HL-60 (cell line): ENCODE data around the gene FARS2.

Source experiments
- DNase-seq, 2 experiments: peaks; one replicate each; pipeline ENCODE4 v3.0.0-alpha.2; 2010 to 2020; ENCODE audit warnings: low read depth in 1 of 2, low spot score in 1 of 2
- H3K27ac ChIP-seq: fragments of 250-450 bp; sonication (Bioruptor Pico); replicated peaks from 2 replicates; pipeline ENCODE4 v1.5.1; 2020; ENCODE audit warnings: mild to moderate bottlenecking, moderate library complexity
- H3K27me3 ChIP-seq: fragments of 250-450 bp; sonication (Bioruptor Pico); 2 replicates; pipeline ENCODE4 v1.5.1; 2021; ENCODE audit warnings: mild to moderate bottlenecking, moderate library complexity; ENCODE audit not compliant: insufficient read depth, poor library complexity, severe bottlenecking
- H3K4me3 ChIP-seq: replicated peaks from 2 replicates; pipeline ENCODE4 v1.5.1; 2011; ENCODE audit warnings: mild to moderate bottlenecking, control low read depth, low read length; ENCODE audit not compliant: insufficient read depth
- CTCF ChIP-seq: IDR thresholded peaks from one replicate; pipeline ENCODE4 v1.5.1; 2011; ENCODE audit warnings: low read length, control low read depth, inconsistent platforms; ENCODE audit not compliant: insufficient read depth
- GABPA ChIP-seq: IDR thresholded peaks from 2 replicates; pipeline ENCODE4 v1.6.1; 2012; ENCODE audit warnings: low read depth
- POLR2AphosphoS5 ChIP-seq: IDR thresholded peaks from 2 replicates; pipeline ENCODE4 v1.6.1; 2012; ENCODE audit warnings: low read depth
- REST ChIP-seq: IDR thresholded peaks from 2 replicates; pipeline ENCODE4 v1.6.1; 2012; ENCODE audit warnings: low read depth; ENCODE audit not compliant: insufficient replicate concordance
- SPI1 ChIP-seq: IDR thresholded peaks from 2 replicates; pipeline ENCODE4 v1.6.1; 2012; ENCODE audit warnings: low read depth, mild to moderate bottlenecking, borderline replicate concordance

FARS2 gene

GRCh38 chr6:5507131-5507681 is 245.9 kb downstream of the FARS2 start:
- DNase-seq: no peak
- Histone ChIP-seq H3K27ac (no peak overlapping the region), H3K4me3 (no peak overlapping the region), H3K27me3 (no peaks in the 10 kb centered on the region)
- TF ChIP-seq CTCF: no peak
- TF ChIP-seq SPI1: no peak
- no peak for TF ChIP-seq POLR2AphosphoS5
- TF ChIP-seq GABPA: no peak
- TF ChIP-seq REST: no peak

GRCh38 chr6:5509106-5509505 is 247.8 kb downstream of the FARS2 start:
- no peaks in the 10 kb centered on the region for H3K27me3 ChIP-seq
- no peak overlapping the region for H3K27ac ChIP-seq
- H3K4me3 ChIP-seq: no peak overlapping the region
- TF ChIP-seq GABPA: no peak
- TF ChIP-seq CTCF: no peak
- TF ChIP-seq POLR2AphosphoS5: no peak
- TF ChIP-seq SPI1: no peak
- no peak for DNase-seq

GRCh38 chr6:5510331-5511133 is 249.2 kb downstream of the FARS2 start:
- no peak for DNase-seq
- no peak overlapping the region for H3K4me3 ChIP-seq
- H3K27me3 ChIP-seq: no peaks in the 10 kb centered on the region
- H3K27ac ChIP-seq: no peak overlapping the region
- TF ChIP-seq SPI1 (no peak), POLR2AphosphoS5 (no peak), REST (no peak), CTCF (no peak), GABPA (no peak)

- DNase-seq: no peak
- Histone ChIP-seq H3K4me3 (no peak overlapping the region), H3K27ac (no peak overlapping the region), H3K27me3 (no peaks in the 10 kb centered on the region)
- no peak for TF ChIP-seq GABPA
- no peak for TF ChIP-seq REST
- TF ChIP-seq SPI1: no peak
Observed at GRCh38 chr6:5511954-5512353, 250.6 kb downstream of the FARS2 start.
